ENCODE measurements around the gene GYG2. TPM values are rescaled to one million over a fixed set of nuclear protein-coding genes. Genes with fewer than 3 reads are reported as not detected.

The GYG2 gene
- total RNA-seq, 2 donors from 2014 or later: 4.3 to 6.0 TPM

GRCh38 chrX:2908125-2908685 lies 79.5 kb downstream of the GYG2 start:
- H3K27ac ChIP-seq: no peak overlapping the region
- peaks cover 0 to 18% of the 10 kb centered on the region in 2 donors for H3K9me3 ChIP-seq
- H3K4me1 ChIP-seq: no peaks in the 10 kb centered on the region
- no peaks in the 10 kb centered on the region for H3K27me3 ChIP-seq
- TF ChIP-seq CTCF (IDR thresholded peaks at IDR 0.05): no peak
- H3K4me3 ChIP-seq: no peak overlapping the region
- DNase-seq (ENCODE audit: low spot score): no peak
- no peaks in the 10 kb centered on the region for H3K36me3 ChIP-seq

- Histone ChIP-seq H3K9me3 (no peaks in the 10 kb centered on the region), H3K4me3 (no peak overlapping the region), H3K4me1 (no peaks in the 10 kb centered on the region), H3K27me3 (no peaks in the 10 kb centered on the region), H3K36me3 (no peaks in the 10 kb centered on the region), H3K27ac (no peak overlapping the region)
- no peak for DNase-seq (ENCODE audit: low spot score)
- TF ChIP-seq CTCF (IDR thresholded peaks at IDR 0.05): no peak
Measured at GRCh38 chrX:2910109-2910508, 81.4 kb downstream of the GYG2 start.

- TF ChIP-seq CTCF (IDR thresholded peaks at IDR 0.05): peak in 1 of 2 donors; percentile 12
- no peaks in the 10 kb centered on the region for H3K9me3 ChIP-seq
- no peak for DNase-seq (ENCODE audit: low spot score)
- H3K4me3 ChIP-seq: no peak overlapping the region
- no peaks in the 10 kb centered on the region for H3K4me1 ChIP-seq
- no peaks in the 10 kb centered on the region for H3K27me3 ChIP-seq
- H3K36me3 ChIP-seq: no peaks in the 10 kb centered on the region
- no peak overlapping the region for H3K27ac ChIP-seq
Measured at GRCh38 chrX:2913118-2913517, 84.4 kb downstream of the GYG2 start.

DNA sequence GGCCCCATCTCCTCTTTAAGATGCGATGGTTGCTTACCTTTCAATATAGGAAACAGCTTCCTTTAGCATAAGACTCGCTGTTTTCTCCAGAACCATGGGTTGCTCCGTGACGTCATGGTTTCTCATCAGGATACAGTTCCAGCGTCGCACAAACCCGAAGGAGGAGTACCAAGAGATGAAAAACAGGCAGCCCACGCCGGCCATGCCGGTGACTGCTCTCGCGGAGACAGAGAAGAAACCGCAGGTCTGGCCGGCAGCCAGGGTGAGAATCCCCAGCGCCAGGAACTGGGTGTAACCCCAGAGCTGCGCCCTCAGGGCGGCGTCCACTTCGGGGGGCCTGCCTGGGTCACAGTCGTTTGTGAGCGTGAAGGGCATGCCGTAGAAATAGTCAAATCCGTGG lies 89.0 kb downstream of the GYG2 start:
- Histone ChIP-seq H3K9me3 (no peaks in the 10 kb centered on the region), H3K27me3 (no peaks in the 10 kb centered on the region), H3K36me3 (peaks cover 19% of the 10 kb centered on the region), H3K4me1 (no peaks in the 10 kb centered on the region), H3K4me3 (no peak overlapping the region), H3K27ac (no peak overlapping the region)
- DNase-seq (ENCODE audit: low spot score): no peak
- TF ChIP-seq CTCF (IDR thresholded peaks at IDR 0.05): no peak

DNA sequence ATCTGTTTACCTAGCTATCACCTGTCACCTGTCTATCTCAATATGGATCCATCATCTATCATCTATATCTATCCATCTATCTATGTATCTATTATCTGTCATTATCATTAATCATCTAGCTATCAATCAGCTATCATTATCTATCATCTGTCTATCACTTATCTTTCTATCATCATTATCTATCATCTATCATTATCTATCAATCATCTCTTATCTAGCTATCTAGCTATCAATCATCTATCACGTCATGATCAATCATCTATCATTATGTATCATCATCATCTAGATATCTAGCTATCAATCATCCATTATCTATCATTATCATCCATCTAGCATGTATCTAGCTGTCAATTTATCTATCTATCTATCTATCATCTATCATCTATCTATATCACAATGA lies 92.5 kb downstream of the GYG2 start:
- Histone ChIP-seq H3K36me3 (peaks cover 19% of the 10 kb centered on the region), H3K27me3 (no peaks in the 10 kb centered on the region), H3K9me3 (no peaks in the 10 kb centered on the region), H3K27ac (no peak overlapping the region), H3K4me3 (no peak overlapping the region), H3K4me1 (no peaks in the 10 kb centered on the region)
- no peak for DNase-seq (ENCODE audit: low spot score)
- TF ChIP-seq CTCF (IDR thresholded peaks at IDR 0.05): no peak

DNA sequence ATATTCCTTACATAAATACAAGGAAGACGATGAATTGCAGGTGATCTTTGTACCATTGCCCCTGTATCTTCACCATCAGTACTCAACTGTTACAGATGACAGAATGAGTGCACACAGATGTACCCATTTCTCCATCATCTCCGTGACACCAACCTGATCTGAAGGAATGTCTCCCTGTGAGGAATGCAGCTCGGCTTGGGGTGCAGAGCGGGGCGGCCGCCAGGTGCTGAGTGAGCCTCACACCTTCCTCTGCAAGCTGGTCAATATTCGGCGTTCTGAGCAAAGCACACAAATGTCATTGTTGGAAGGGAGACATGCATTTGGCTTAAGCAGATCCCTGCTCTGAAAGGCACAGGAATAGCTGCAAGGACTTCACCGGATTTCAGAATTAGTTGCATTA lies 93.0 kb downstream of the GYG2 start:
- Histone ChIP-seq H3K27ac (no peak overlapping the region), H3K27me3 (no peaks in the 10 kb centered on the region), H3K9me3 (no peaks in the 10 kb centered on the region), H3K36me3 (peaks cover 19% of the 10 kb centered on the region), H3K4me1 (no peaks in the 10 kb centered on the region), H3K4me3 (no peak overlapping the region)
- no peak for DNase-seq (ENCODE audit: low spot score)
- no peak for TF ChIP-seq CTCF (IDR thresholded peaks at IDR 0.05)

Measured in right atrium auricular region (tissue), 2 donors.